Uterus (tissue), 4 donors: Measurements from ENCODE around the gene ZFP42. TPM values are rescaled to one million over a fixed set of nuclear protein-coding genes. Genes with fewer than 3 reads are reported as not detected.
"Not testable (repeated sequence)": the region's sequence is repeated elsewhere in the genome, so short reads cannot be mapped to it uniquely, and the experiment has no call there.

Source experiments
- DNase-seq, 2 donors: peaks; one replicate each; pipeline ENCODE4 v3.0.0-alpha.2; 2019 to 2020
- H3K27ac ChIP-seq, 2 donors: fragments of 200-600 bp; sonication (generic); 1 replicate in 1 of 2; 2 replicates in 1 of 2; pipeline ENCODE4 v1.5.1; 2016 to 2018
- H3K27me3 ChIP-seq, 2 donors: fragments of 200-600 bp; sonication (generic); one replicate each; pipeline ENCODE4 v1.5.1; 2018 to 2019; ENCODE audit warnings: control low read depth in 1 of 2
- H3K36me3 ChIP-seq, 2 donors: fragments of 200-600 bp; sonication (generic); one replicate each; pipeline ENCODE4 v1.5.1; 2019; ENCODE audit warnings: control low read depth in 1 of 2
- H3K4me1 ChIP-seq, 2 donors: fragments of 200-600 bp; sonication (generic); one replicate each; pipeline ENCODE4 v1.5.1; 2018 to 2019; ENCODE audit warnings: control low read depth in 1 of 2
- H3K4me3 ChIP-seq, 2 donors: fragments of 200-600 bp; sonication (generic); 1 replicate in 1 of 2; 2 replicates in 1 of 2; pipeline ENCODE4 v1.5.1; 2018 to 2019; ENCODE audit warnings: mild to moderate bottlenecking in 1 of 2
- H3K9me3 ChIP-seq, 2 donors: fragments of 200-600 bp; sonication (generic); one replicate each; pipeline ENCODE4 v1.5.1; 2019; ENCODE audit warnings: control low read depth in 1 of 2
- CTCF ChIP-seq, 4 experiments: fragments of 200-600 bp in 2 of 4; fragments of 450-650 bp in 2 of 4; sonication (generic) in 2 of 4; IDR thresholded peaks; one replicate each; pipeline ENCODE4 v1.5.1; 2016 to 2019; ENCODE audit warnings: antibody characterized with exemption in 4 of 4, mild to moderate bottlenecking in 2 of 4, moderate library complexity in 1 of 4
- POLR2A ChIP-seq, 2 donors: fragments of 450-650 bp; IDR thresholded peaks; one replicate each; pipeline ENCODE4 v1.6.1; 2016; ENCODE audit warnings: antibody characterized with exemption in 2 of 2, mild to moderate bottlenecking in 1 of 2, moderate library complexity in 1 of 2
- intact Hi-C: fragments of 100-400 bp; cut with DNase I; formaldehyde crosslinking; loops from one replicate; pipeline ENCODE4 v1.15.1; 2023; ENCODE audit warnings: low total_unique reads
- total RNA-seq, 4 donors: library from RNA; depleted of rRNA in 3 of 4; stranded (reverse); fragments of >200 nt in 3 of 4; gene quantifications; one replicate each; pipeline versions ENCODE4 v1.1.0 to v1.2.4, GENCODE V29; 2014 to 2023
- donor health status: DM: yes; HTN: yes; CAD: no.

The ZFP42 gene
- total RNA-seq, 4 donors from 2014 or later = 0.90 TPM; not detected in 3

DNA sequence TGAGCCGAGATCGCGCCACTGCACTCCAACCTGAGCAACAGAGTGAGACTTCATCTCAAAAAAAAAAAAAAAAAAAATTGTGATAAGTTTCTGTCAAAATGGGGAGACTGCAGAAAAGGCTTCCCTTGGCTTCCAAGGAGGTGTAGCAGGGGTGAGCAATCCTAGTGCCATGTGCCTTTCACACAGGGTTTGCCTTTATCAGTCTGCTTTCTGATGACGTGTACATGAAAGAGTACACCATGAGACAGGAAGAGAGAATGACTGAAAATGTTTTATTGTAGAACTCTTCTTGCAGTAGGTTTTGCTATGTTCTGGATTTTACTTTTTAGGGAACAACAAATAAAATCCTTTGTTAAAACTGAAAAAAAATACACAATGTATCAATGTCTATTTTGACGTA is 23.4 kb upstream of the ZFP42 start:
- intact Hi-C loops = no loop called here
- no peak for TF ChIP-seq POLR2A (IDR thresholded peaks at IDR 0.05)
- TF ChIP-seq CTCF (IDR thresholded peaks at IDR 0.05) = no peak

DNA sequence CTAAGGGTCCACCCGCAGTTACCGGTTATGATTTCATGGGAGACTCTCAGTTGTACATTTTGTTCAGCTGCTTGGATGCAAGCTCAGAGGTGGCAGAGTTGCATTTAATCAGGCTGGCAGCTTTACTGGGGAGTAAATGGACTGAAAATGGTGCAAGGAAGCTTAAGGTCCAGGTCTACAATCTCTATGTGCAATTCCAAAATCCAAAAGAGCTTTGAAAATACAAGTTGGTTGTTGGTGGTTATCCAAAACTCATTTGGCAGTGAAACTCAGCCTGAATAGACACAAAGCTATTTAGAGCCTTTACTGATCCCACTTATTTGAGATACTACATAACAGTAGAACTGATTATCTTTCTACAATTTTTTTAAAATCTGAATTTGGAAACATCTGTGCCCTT is 11.8 kb upstream of the ZFP42 start:
- H3K27me3 ChIP-seq = no peaks in the 10 kb centered on the region
- H3K36me3 ChIP-seq = no peaks in the 10 kb centered on the region
- H3K9me3 ChIP-seq = no peaks in the 10 kb centered on the region
- no peak overlapping the region for H3K4me3 ChIP-seq
- H3K4me1 ChIP-seq = no peaks in the 10 kb centered on the region
- no peak for TF ChIP-seq CTCF (IDR thresholded peaks at IDR 0.05)
- TF ChIP-seq POLR2A (IDR thresholded peaks at IDR 0.05) = no peak
- DNase-seq = no peak
- H3K27ac ChIP-seq = no peak overlapping the region
- intact Hi-C loops = no loop called here

More for the DNA sequence above, 23.4 kb upstream of the ZFP42 start:
- Histone ChIP-seq H3K27me3 (no peaks in the 10 kb centered on the region), H3K9me3 (no peaks in the 10 kb centered on the region), H3K4me3 (no peak overlapping the region), H3K36me3 (no peaks in the 10 kb centered on the region), H3K4me1 (no peaks in the 10 kb centered on the region), H3K27ac (no peak overlapping the region)
- DNase-seq = no peak

- H3K9me3 ChIP-seq = no peaks in the 10 kb centered on the region
- H3K36me3 ChIP-seq = no peaks in the 10 kb centered on the region
- H3K27me3 ChIP-seq = peaks cover 0 to 3% of the 10 kb centered on the region in 2 donors
- intact Hi-C loops = no loop called here
- H3K4me1 ChIP-seq = no peaks in the 10 kb centered on the region
- H3K27ac ChIP-seq = no peak overlapping the region
- no peak overlapping the region for H3K4me3 ChIP-seq
- DNase-seq = no peak
- TF ChIP-seq CTCF (IDR thresholded peaks at IDR 0.05) (no peak), POLR2A (IDR thresholded peaks at IDR 0.05) (no peak)
Observed at GRCh38 chr4:187992971-187993370, 2.6 kb upstream of the ZFP42 start.

- Histone ChIP-seq H3K9me3 (no peaks in the 10 kb centered on the region), H3K36me3 (no peaks in the 10 kb centered on the region), H3K27ac (no peak overlapping the region), H3K4me1 (no peaks in the 10 kb centered on the region), H3K4me3 (no peak overlapping the region), H3K27me3 (peaks cover 0 to 3% of the 10 kb centered on the region in 2 donors)
- DNase-seq = no peak
- TF ChIP-seq POLR2A (IDR thresholded peaks at IDR 0.05) = no peak
- no peak for TF ChIP-seq CTCF (IDR thresholded peaks at IDR 0.05)
- intact Hi-C loops = no loop called here
Observed at GRCh38 chr4:187993827-187994226, 1.7 kb upstream of the ZFP42 start.

GRCh38 chr4:187996502-187997177 is 1.1 kb downstream of the ZFP42 start:
- H3K27me3 ChIP-seq = peaks cover 0 to 3% of the 10 kb centered on the region in 2 donors
- no peaks in the 10 kb centered on the region for H3K36me3 ChIP-seq
- DNase-seq = no peak
- H3K27ac ChIP-seq = no peak overlapping the region
- no peak for TF ChIP-seq CTCF (IDR thresholded peaks at IDR 0.05)
- TF ChIP-seq POLR2A (IDR thresholded peaks at IDR 0.05) = no peak
- intact Hi-C loops = no loop called here
- no peak overlapping the region for H3K4me3 ChIP-seq
- no peaks in the 10 kb centered on the region for H3K9me3 ChIP-seq
- no peaks in the 10 kb centered on the region for H3K4me1 ChIP-seq

DNA sequence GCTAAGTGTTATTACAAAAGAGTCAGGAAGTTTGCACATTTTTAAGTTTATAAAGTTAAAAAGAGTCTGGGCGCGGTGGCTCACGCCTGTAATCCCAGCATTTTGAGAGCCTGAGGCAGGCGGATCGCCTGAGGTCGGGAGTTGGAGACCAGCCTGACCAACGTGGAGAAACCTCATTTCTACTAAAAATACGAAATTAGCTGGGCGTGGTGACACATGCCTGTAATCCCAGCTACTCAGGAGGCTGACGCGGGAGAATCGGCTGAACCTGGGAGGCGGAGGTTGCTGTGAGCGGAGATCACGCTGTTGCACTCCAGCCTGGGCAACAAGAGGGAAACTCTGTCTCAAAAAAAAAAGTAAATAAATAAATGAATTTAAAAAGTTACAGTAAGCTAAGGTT is 2.4 kb downstream of the ZFP42 start:
- intact Hi-C loops, H3K36me3 ChIP-seq, H3K4me1 ChIP-seq, H3K27ac ChIP-seq, H3K27me3 ChIP-seq, DNase-seq, H3K9me3 ChIP-seq, H3K4me3 ChIP-seq: not testable (repeated sequence)
